Keratinocyte (primary cell): ENCODE results near the gene SLC25A28. TPM values are rescaled to one million over a fixed set of nuclear protein-coding genes. Genes with fewer than 3 reads are reported as not detected.

Experiments used
- DNase-seq: peaks from one replicate; pipeline ENCODE4 v3.0.0-alpha.2; 2011; ENCODE audit warnings: low read depth, missing footprints, low spot score
- FAIRE-seq: peaks from 2 replicates; lab custom pipeline; 2011; peaks lifted over from hg19 to GRCh38; lab: Jason Lieb, UNC
- H2AFZ ChIP-seq: 2 replicates; pipeline ENCODE4 v1.6.0; 2012; ENCODE audit warnings: low read length, control low read depth, inconsistent platforms; ENCODE audit not compliant: control insufficient read depth
- H3K27ac ChIP-seq: 2 replicates; pipeline ENCODE4 v1.5.1; 2011; ENCODE audit warnings: low read length; ENCODE audit not compliant: control insufficient read depth, insufficient read depth
- H3K27me3 ChIP-seq: 3 replicates; pipeline ENCODE4 v1.6.0; 2011; ENCODE audit warnings: low read length; ENCODE audit not compliant: control insufficient read depth, insufficient read depth; ENCODE audit errors: extremely low read depth
- H3K36me3 ChIP-seq, 2 experiments: 2 replicates in 1 of 2; 3 replicates in 1 of 2; pipeline ENCODE4 v1.5.1; 2011; ENCODE audit warnings: low read length in 2 of 2, mild to moderate bottlenecking in 1 of 2; ENCODE audit not compliant: control insufficient read depth in 2 of 2, insufficient read depth in 2 of 2; ENCODE audit errors: extremely low read depth in 1 of 2
- H3K4me1 ChIP-seq: 3 replicates; pipeline ENCODE4 v1.5.1; 2011; ENCODE audit warnings: low read length; ENCODE audit not compliant: control insufficient read depth, insufficient read depth; ENCODE audit errors: extremely low read depth
- H3K4me2 ChIP-seq: 3 replicates; pipeline ENCODE4 v1.6.0; 2011; ENCODE audit warnings: low read depth, low read length; ENCODE audit not compliant: control insufficient read depth, insufficient read depth; ENCODE audit errors: extremely low read depth
- H3K4me3 ChIP-seq, 3 experiments: fragments of 200-600 bp in 1 of 3; sonication (generic) in 1 of 3; 2 replicates in 2 of 3; 3 replicates in 1 of 3; pipeline ENCODE4 v1.5.1; 2011 to 2016; ENCODE audit warnings: low read length in 3 of 3, mild to moderate bottlenecking in 3 of 3, control low read depth in 2 of 3, inconsistent platforms in 1 of 3, low read depth in 1 of 3, mixed read lengths in 1 of 3, mixed run types in 1 of 3, moderate library complexity in 1 of 3; ENCODE audit not compliant: control insufficient read depth in 2 of 3, insufficient read depth in 2 of 3; ENCODE audit errors: extremely low read depth in 1 of 3
- H3K79me2 ChIP-seq: 2 replicates; pipeline ENCODE4 v1.6.0; 2012; ENCODE audit warnings: low read length; ENCODE audit not compliant: control insufficient read depth, insufficient read depth
- H3K9ac ChIP-seq: 3 replicates; pipeline ENCODE4 v1.6.0; 2011; ENCODE audit warnings: low read length; ENCODE audit not compliant: control insufficient read depth, insufficient read depth; ENCODE audit errors: extremely low read depth
- H3K9me1 ChIP-seq: 3 replicates; pipeline ENCODE4 v1.6.0; 2011; ENCODE audit warnings: low read length; ENCODE audit not compliant: control insufficient read depth, insufficient read depth; ENCODE audit errors: extremely low read depth
- H3K9me3 ChIP-seq: 2 replicates; pipeline ENCODE4 v1.5.1; 2012; ENCODE audit warnings: low read depth, low read length; ENCODE audit not compliant: control insufficient read depth
- H4K20me1 ChIP-seq: 3 replicates; pipeline ENCODE4 v1.6.0; 2011; ENCODE audit warnings: low read length; ENCODE audit not compliant: control insufficient read depth, insufficient read depth; ENCODE audit errors: extremely low read depth
- CTCF ChIP-seq, 3 experiments: IDR thresholded peaks in 1 of 3; conservative IDR thresholded peaks in 1 of 3; optimal IDR thresholded peaks in 1 of 3; 2 replicates in 2 of 3; 3 replicates in 1 of 3; pipeline versions ENCODE3 to v1.5.1; 2011; ENCODE audit warnings: low read length in 3 of 3, mild to moderate bottlenecking in 3 of 3, moderate library complexity in 2 of 3, control low read depth in 1 of 3, inconsistent platforms in 1 of 3; ENCODE audit not compliant: insufficient read depth in 2 of 3; ENCODE audit errors: extremely low read depth in 1 of 3
- EZH2 ChIP-seq: IDR thresholded peaks from one replicate; pipeline ENCODE4 v1.6.1; 2012; ENCODE audit warnings: inconsistent platforms, mild to moderate bottlenecking, low read length, moderate library complexity
- dilution Hi-C: fragments of 300-500 bp; cut with MboI; formaldehyde crosslinking; loops from one replicate; pipeline ENCODE4 v1.7.0; 2020; ENCODE audit warnings: low sequenced_read_pairs; ENCODE audit not compliant: extremely low pct_ligation_motif_present
- polyA plus RNA-seq, 5 experiments: library from polyadenylated mRNA; depleted of rRNA in 3 of 5; stranded (reverse) in 3 of 5; stranded (forward) in 1 of 5; unstranded in 1 of 5; fragments of >200 nt; gene quantifications; 1 replicate in 1 of 5; 2 replicates in 3 of 5; 3 replicates in 1 of 5; pipeline versions ENCODE4 v1.2.1 to v1.2.3, GENCODE V29; 2011 to 2012; ENCODE audit warnings: missing spikeins in 2 of 5, low read depth in 1 of 5, low replicate concordance in 1 of 5

SLC25A28 gene
- polyA plus RNA-seq, 1 donor (not counting 4 experiments of a cell fraction or from before 2014, with no cell fraction given), result 52.3 TPM

GRCh38 chr10:99611326-99611725 is 8.9 kb downstream of the SLC25A28 start:
- H4K20me1 ChIP-seq, result no peaks in the 10 kb centered on the region
- no peaks in the 10 kb centered on the region for H3K9me1 ChIP-seq
- H3K9me3 ChIP-seq, result no peaks in the 10 kb centered on the region
- DNase-seq (no peak), FAIRE-seq (no peak)
- H2AFZ ChIP-seq, result no peak overlapping the region
- H3K4me1 ChIP-seq, result no peaks in the 10 kb centered on the region
- peaks cover 10% of the 10 kb centered on the region for H3K79me2 ChIP-seq
- dilution Hi-C loops, result loop anchor here (25.0 kb wide), 1 partner anchor 174 kb away; the partner anchor contains the start of gene GOT1
- H3K36me3 ChIP-seq, result peaks cover 20 to 35% of the 10 kb centered on the region in 2 experiments
- H3K4me3 ChIP-seq, result no peak overlapping the region
- H3K27me3 ChIP-seq, result no peaks in the 10 kb centered on the region
- no peak overlapping the region for H3K4me2 ChIP-seq
- TF ChIP-seq EZH2 (no peak), CTCF (optimal IDR thresholded peaks at IDR 0.05 in 1 of 3, IDR thresholded peaks at IDR 0.05 in 1 of 3, conservative IDR thresholded peaks at IDR 0.05 in 1 of 3; ENCODE audit: extremely low read depth in 1 of 3, insufficient read depth in 2 of 3, low read length in 3 of 3) (no peak)
- no peak overlapping the region for H3K9ac ChIP-seq
- H3K27ac ChIP-seq, result no peak overlapping the region

- Histone ChIP-seq H3K79me2 (no peaks in the 10 kb centered on the region), H3K36me3 (peaks cover 20 to 35% of the 10 kb centered on the region in 2 experiments), H3K9me1 (no peaks in the 10 kb centered on the region), H3K27me3 (no peaks in the 10 kb centered on the region), H3K9me3 (no peaks in the 10 kb centered on the region), H4K20me1 (no peaks in the 10 kb centered on the region), H3K4me2 (no peak overlapping the region), H3K27ac (no peak overlapping the region), H3K4me3 (no peak overlapping the region), H3K4me1 (no peaks in the 10 kb centered on the region), H3K9ac (no peak overlapping the region), H2AFZ (no peak overlapping the region)
- no peak for TF ChIP-seq EZH2
- no peak for TF ChIP-seq CTCF (optimal IDR thresholded peaks at IDR 0.05 in 1 of 3, IDR thresholded peaks at IDR 0.05 in 1 of 3, conservative IDR thresholded peaks at IDR 0.05 in 1 of 3; ENCODE audit: extremely low read depth in 1 of 3, insufficient read depth in 2 of 3, low read length in 3 of 3)
- DNase-seq (no peak), FAIRE-seq (no peak)
- dilution Hi-C loops, result loop anchor here (25.0 kb wide), 1 partner anchor 173 kb away; the partner anchor contains the start of gene GOT1
Measured at GRCh38 chr10:99610221-99610620, 10.0 kb downstream of the SLC25A28 start.
